GM23248 (cell line): ENCODE results near the gene ZSWIM4. TPM values are rescaled to one million over a fixed set of nuclear protein-coding genes. Genes with fewer than 3 reads are reported as not detected.

Experiments
- DNase-seq: peaks from one replicate; pipeline ENCODE4 v3.0.0-alpha.2; 2015
- H2AFZ ChIP-seq: fragments of 200-600 bp; sonication (generic); 2 replicates; pipeline ENCODE4 v1.6.1; 2016; ENCODE audit warnings: antibody characterized with exemption
- H3F3A ChIP-seq: fragments of 200-600 bp; sonication (generic); 2 replicates; pipeline ENCODE4 v1.6.1; 2016; ENCODE audit warnings: mild to moderate bottlenecking, antibody characterized with exemption, mixed run types; ENCODE audit not compliant: insufficient read depth
- H3K27ac ChIP-seq: fragments of 200-600 bp; sonication (generic); 2 replicates; pipeline ENCODE4 v1.5.1; 2016; ENCODE audit warnings: mild to moderate bottlenecking
- H3K27me3 ChIP-seq: fragments of 200-600 bp; sonication (generic); replicated peaks from 2 replicates; pipeline ENCODE4 v1.6.1; 2016; ENCODE audit warnings: mild to moderate bottlenecking; ENCODE audit not compliant: insufficient read depth
- H3K36me3 ChIP-seq: fragments of 200-600 bp; sonication (generic); 2 replicates; pipeline ENCODE4 v1.6.1; 2016; ENCODE audit warnings: low read depth, mild to moderate bottlenecking
- H3K4me1 ChIP-seq: fragments of 200-600 bp; sonication (generic); 2 replicates; pipeline ENCODE4 v1.6.1; 2016; ENCODE audit warnings: mild to moderate bottlenecking; ENCODE audit not compliant: insufficient read depth
- H3K4me2 ChIP-seq: fragments of 200-600 bp; sonication (generic); one replicate; pipeline ENCODE4 v1.6.1; 2016; ENCODE audit warnings: mild to moderate bottlenecking; ENCODE audit not compliant: unreplicated experiment
- H3K4me3 ChIP-seq: fragments of 200-600 bp; sonication (generic); 2 replicates; pipeline ENCODE4 v1.5.1; 2016; ENCODE audit warnings: mild to moderate bottlenecking
- H3K79me2 ChIP-seq: fragments of 200-600 bp; sonication (generic); 2 replicates; pipeline ENCODE4 v1.6.1; 2016; ENCODE audit warnings: mild to moderate bottlenecking; ENCODE audit not compliant: insufficient read depth
- H3K9ac ChIP-seq: fragments of 200-600 bp; sonication (generic); 2 replicates; pipeline ENCODE4 v1.6.1; 2016; ENCODE audit warnings: mild to moderate bottlenecking
- H3K9me2 ChIP-seq: fragments of 200-600 bp; sonication (generic); 2 replicates; pipeline ENCODE4 v1.6.1; 2016; ENCODE audit warnings: mixed run types, mild to moderate bottlenecking, moderate library complexity; ENCODE audit not compliant: insufficient read depth
- H3K9me3 ChIP-seq: fragments of 200-600 bp; sonication (generic); one replicate; pipeline ENCODE4 v1.6.1; 2017; ENCODE audit warnings: low read depth
- H4K20me1 ChIP-seq: fragments of 200-600 bp; sonication (generic); 2 replicates; pipeline ENCODE4 v1.6.0; 2016; ENCODE audit not compliant: insufficient read depth
- EZH2 ChIP-seq: fragments of 200-600 bp; sonication (generic); IDR thresholded peaks from 2 replicates; pipeline ENCODE4 v1.6.1; 2018; ENCODE audit warnings: antibody characterized with exemption, mild to moderate bottlenecking; ENCODE audit not compliant: insufficient read depth, poor library complexity, severe bottlenecking
- EZH2phosphoT487 ChIP-seq: fragments of 200-600 bp; sonication (generic); IDR thresholded peaks from 2 replicates; pipeline ENCODE4 v1.6.1; 2018; ENCODE audit warnings: antibody characterized with exemption, moderate library complexity, mild to moderate bottlenecking, low read depth; ENCODE audit not compliant: insufficient read depth
- WGBS, 2 experiments: methylation state at CpG; one replicate each; pipeline ENCODE4 v1.1.6; 2015 to 2017; ENCODE audit warnings: low lambda C conversion rate in 2 of 2, low coverage in 1 of 2; ENCODE audit errors: missing lambda C conversion rate in 2 of 2; 5-methylcytosine and 5-hydroxymethylcytosine counted together
- in situ Hi-C: fragments of 300-500 bp; cut with MboI; formaldehyde crosslinking; loops from 2 replicates; pipeline ENCODE4 v1.15.0; 2020
- polyA plus RNA-seq: library from polyadenylated mRNA; unstranded; fragments of >200 nt; fragmentation: Nextera tagmentation; extraction: Ambion mirVana; gene quantifications from 2 replicates; pipeline ENCODE4 v1.2.1, GENCODE V29; 2016
- total RNA-seq: library from RNA; depleted of rRNA; stranded (reverse); fragments of >200 nt; shearing (Covaris generic); gene quantifications from 2 replicates; pipeline ENCODE4 v1.2.3, GENCODE V29; 2014

The ZSWIM4 gene
- total and polyA plus RNA-seq, 2 experiments from 2014 or later = 0.81 to 2.9 TPM

DNA sequence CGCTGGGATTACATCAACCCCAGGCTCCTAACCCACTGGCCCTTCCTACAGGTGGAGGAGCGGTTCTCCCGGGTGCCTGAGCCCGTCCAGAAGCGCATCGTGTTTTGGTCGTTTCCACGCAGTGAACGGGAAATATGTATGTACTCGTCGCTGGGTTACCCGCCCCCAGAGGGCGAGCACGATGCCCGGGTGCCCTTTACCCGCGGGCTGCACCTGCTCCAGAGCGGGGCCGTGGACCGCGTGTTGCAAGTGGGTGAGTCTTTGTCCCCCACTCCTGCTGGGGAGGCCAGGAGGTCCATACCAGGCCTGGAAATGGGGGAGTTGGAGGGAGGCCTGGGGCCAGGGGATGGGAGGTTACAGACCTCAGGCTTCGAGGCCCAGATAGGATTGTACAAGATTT is 4.4 kb downstream of the ZSWIM4 start:
- no peak overlapping the region for H3K4me2 ChIP-seq
- in situ Hi-C loops = no loop called here
- H3K9me2 ChIP-seq = no peaks in the 10 kb centered on the region
- H3K4me3 ChIP-seq = no peak overlapping the region
- no peaks in the 10 kb centered on the region for H3K9me3 ChIP-seq
- no peak for TF ChIP-seq EZH2phosphoT487
- no peak for DNase-seq
- peaks cover 11% of the 10 kb centered on the region for H3K4me1 ChIP-seq
- no peak overlapping the region for H3K27ac ChIP-seq
- H4K20me1 ChIP-seq = no peaks in the 10 kb centered on the region
- H3K27me3 ChIP-seq = no peaks in the 10 kb centered on the region
- peaks cover 1% of the 10 kb centered on the region; the same call in 1 of the 2 replicates for H3K36me3 ChIP-seq
- H3K79me2 ChIP-seq = peaks cover 20% of the 10 kb centered on the region
- H2AFZ ChIP-seq = no peak overlapping the region
- H3F3A ChIP-seq = peaks cover 18% of the 10 kb centered on the region
- 94 to 97% methylated on average over 21 to 22 of the region's 22 CpGs for WGBS, 2 experiments
- no peak overlapping the region for H3K9ac ChIP-seq

DNA sequence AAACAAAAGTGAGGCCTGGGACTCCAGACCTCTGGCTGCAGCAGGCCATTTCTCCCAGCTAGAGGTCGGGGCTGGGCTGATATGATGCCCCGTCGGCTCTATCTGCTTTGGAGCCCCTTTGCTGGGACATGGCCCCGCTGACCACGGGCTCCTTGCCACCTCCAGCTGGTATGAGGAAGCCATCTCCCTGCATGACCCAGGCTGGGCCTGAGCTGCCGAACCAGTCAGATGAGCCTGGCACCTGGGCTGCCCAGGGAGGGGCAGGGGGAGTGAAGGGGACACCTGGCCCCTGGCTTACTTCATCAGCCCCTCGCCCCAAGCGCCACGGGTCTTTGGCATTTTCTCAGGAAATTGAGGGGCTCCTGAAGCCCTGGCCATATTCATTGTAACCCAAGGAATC is 7.8 kb downstream of the ZSWIM4 start:
- H3K79me2 ChIP-seq = peaks cover 7% of the 10 kb centered on the region; the same call in 1 of the 2 replicates
- H3K4me2 ChIP-seq = no peak overlapping the region
- DNase-seq = no peak
- peaks cover 6% of the 10 kb centered on the region; the same call in 1 of the 2 replicates for H3F3A ChIP-seq
- no peaks in the 10 kb centered on the region for H4K20me1 ChIP-seq
- no peaks in the 10 kb centered on the region for H3K9me3 ChIP-seq
- in situ Hi-C loops = no loop called here
- no peak overlapping the region for H3K9ac ChIP-seq
- no peak overlapping the region for H2AFZ ChIP-seq
- no peaks in the 10 kb centered on the region; the same call in 1 of the 2 replicates for H3K4me1 ChIP-seq
- 90 to 92% methylated on average over 9 of the region's 9 CpGs for WGBS, 2 experiments
- H3K36me3 ChIP-seq = peaks cover 5% of the 10 kb centered on the region; the same call in 1 of the 2 replicates
- no peaks in the 10 kb centered on the region for H3K9me2 ChIP-seq
- TF ChIP-seq EZH2 = no peak
- no peak for TF ChIP-seq EZH2phosphoT487
- no peak overlapping the region for H3K27ac ChIP-seq
- no peak overlapping the region for H3K4me3 ChIP-seq
- H3K27me3 ChIP-seq = no peaks in the 10 kb centered on the region

DNA sequence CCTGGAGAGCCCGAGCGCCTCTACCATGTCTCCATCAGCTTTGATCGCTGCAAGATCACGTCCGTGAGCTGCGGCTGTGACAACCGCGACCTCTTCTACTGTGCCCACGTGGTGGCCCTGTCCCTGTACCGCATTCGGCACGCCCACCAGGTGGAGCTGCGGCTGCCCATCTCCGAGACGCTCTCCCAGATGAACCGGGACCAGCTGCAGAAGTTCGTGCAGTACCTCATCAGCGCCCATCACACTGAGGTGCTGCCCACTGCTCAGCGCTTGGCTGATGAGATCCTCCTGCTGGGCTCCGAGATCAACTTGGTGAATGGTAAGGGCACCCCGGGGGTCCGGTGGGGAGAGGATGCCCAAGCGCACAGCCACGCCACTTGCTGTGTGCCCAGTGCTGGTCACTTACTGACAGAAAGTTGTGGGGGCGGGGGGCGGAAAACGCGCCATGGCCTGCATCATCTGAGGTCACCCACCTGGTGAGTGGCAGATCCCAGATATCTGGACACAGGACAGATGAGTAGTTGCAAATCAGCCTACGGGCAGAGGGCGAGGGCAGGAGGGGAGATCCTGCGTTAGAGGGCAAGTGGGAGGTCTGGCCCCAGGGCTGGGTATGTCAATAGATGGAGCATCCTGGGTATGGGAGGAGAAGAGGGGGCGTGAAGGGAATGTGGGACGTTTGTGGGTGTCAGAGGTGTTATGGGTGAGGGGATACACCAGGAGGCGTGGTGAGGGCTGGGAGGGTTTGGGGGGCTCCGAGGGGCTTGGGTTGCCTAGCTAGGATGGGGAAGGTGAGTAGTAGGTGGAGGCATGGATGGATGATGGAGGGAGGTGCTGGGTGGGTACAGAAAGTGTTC is 9.8 kb downstream of the ZSWIM4 start:
- Histone ChIP-seq H3K27me3 (no peaks in the 10 kb centered on the region), H3K9me2 (no peaks in the 10 kb centered on the region), H4K20me1 (no peaks in the 10 kb centered on the region), H3K36me3 (peaks cover 5% of the 10 kb centered on the region; the same call in 1 of the 2 replicates), H3K9ac (no peak overlapping the region), H2AFZ (no peak overlapping the region), H3K9me3 (no peaks in the 10 kb centered on the region), H3K79me2 (no peaks in the 10 kb centered on the region; the same call in 1 of the 2 replicates), H3K4me3 (no peak overlapping the region), H3F3A (no peaks in the 10 kb centered on the region), H3K4me2 (no peak overlapping the region), H3K4me1 (no peaks in the 10 kb centered on the region), H3K27ac (no peak overlapping the region)
- 87 to 88% methylated on average over 34 to 35 of the region's 35 CpGs for WGBS, 2 experiments
- TF ChIP-seq EZH2phosphoT487 (no peak), EZH2 (no peak)
- in situ Hi-C loops = no loop called here
- DNase-seq = no peak

DNA sequence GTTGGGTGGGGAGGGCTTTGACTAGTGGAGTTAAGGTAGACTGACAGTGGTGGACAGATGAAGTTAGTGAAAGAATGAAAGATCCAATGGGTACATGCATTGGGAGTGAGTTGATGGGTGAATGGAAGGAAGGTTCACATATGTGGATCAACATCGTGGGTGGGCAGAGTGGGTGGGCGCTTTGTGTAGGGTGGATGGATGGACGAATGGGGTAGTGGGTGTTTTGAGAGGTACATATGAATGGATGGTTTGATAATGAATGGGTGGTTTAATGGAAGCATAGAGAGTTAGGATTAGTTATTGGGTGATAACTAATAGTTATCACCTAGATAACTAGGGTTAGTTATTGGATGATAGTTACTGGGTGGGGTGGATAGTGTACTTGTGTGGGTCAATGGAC is 11.5 kb downstream of the ZSWIM4 start:
- no peak overlapping the region for H3K4me3 ChIP-seq
- no peak overlapping the region for H3K4me2 ChIP-seq
- H2AFZ ChIP-seq = no peak overlapping the region
- no peaks in the 10 kb centered on the region for H3K9me3 ChIP-seq
- no peaks in the 10 kb centered on the region for H3F3A ChIP-seq
- H3K27me3 ChIP-seq = no peaks in the 10 kb centered on the region
- no peaks in the 10 kb centered on the region for H3K4me1 ChIP-seq
- 96 to 97% methylated on average over 3 of the region's 3 CpGs for WGBS, 2 experiments
- H3K27ac ChIP-seq = no peak overlapping the region
- no peak for TF ChIP-seq EZH2phosphoT487
- TF ChIP-seq EZH2 = no peak
- no peak overlapping the region for H3K9ac ChIP-seq
- no peak for DNase-seq
- H4K20me1 ChIP-seq = no peaks in the 10 kb centered on the region
- H3K9me2 ChIP-seq = no peaks in the 10 kb centered on the region
- H3K36me3 ChIP-seq = peaks cover 5% of the 10 kb centered on the region; the same call in 1 of the 2 replicates
- in situ Hi-C loops = no loop called here
- no peaks in the 10 kb centered on the region for H3K79me2 ChIP-seq
